GM21825 (cell line): ENCODE measurements around the gene TNRC18.

Experiments
- ATAC-seq: cut with Tn5 transposase; IDR thresholded peaks from one replicate; pipeline ENCODE4 v1.9.1; 2021; ENCODE audit warnings: mild to moderate bottlenecking, moderate library complexity; ENCODE audit not compliant: unreplicated experiment

TNRC18 gene

GRCh38 chr7:5408777-5409176 lies 14.9 kb downstream of the TNRC18 start:
- ATAC-seq = no peak

- ATAC-seq = no peak
Observed at GRCh38 chr7:5406957-5407945, 16.4 kb downstream of the TNRC18 start.

GRCh38 chr7:5404421-5404826 lies 19.2 kb downstream of the TNRC18 start:
- no peak for ATAC-seq

GRCh38 chr7:5403442-5403841 lies 20.2 kb downstream of the TNRC18 start:
- no peak for ATAC-seq

GRCh38 chr7:5397736-5398135 lies 25.9 kb downstream of the TNRC18 start:
- ATAC-seq = no peak

GRCh38 chr7:5396999-5397663 lies 26.5 kb downstream of the TNRC18 start:
- ATAC-seq = peak; percentile 83

GRCh38 chr7:5396542-5396941 lies 27.1 kb downstream of the TNRC18 start:
- peak; percentile 59 for ATAC-seq

- ATAC-seq = no peak
Observed at GRCh38 chr7:5395246-5395645, 28.4 kb downstream of the TNRC18 start.

- no peak for ATAC-seq
Observed at GRCh38 chr7:5394264-5395105, 29.1 kb downstream of the TNRC18 start.

GRCh38 chr7:5393748-5394147 lies 29.9 kb downstream of the TNRC18 start:
- no peak for ATAC-seq

GRCh38 chr7:5393328-5393727 lies 30.3 kb downstream of the TNRC18 start:
- ATAC-seq = no peak

- no peak for ATAC-seq
Observed at GRCh38 chr7:5390918-5391317, 32.7 kb downstream of the TNRC18 start.

GRCh38 chr7:5388905-5389433 lies 34.7 kb downstream of the TNRC18 start:
- ATAC-seq = no peak

GRCh38 chr7:5388273-5388901 lies 35.2 kb downstream of the TNRC18 start:
- ATAC-seq = no peak

- ATAC-seq = no peak
Observed at GRCh38 chr7:5387711-5388245, 35.9 kb downstream of the TNRC18 start.

GRCh38 chr7:5384618-5385017 lies 39.0 kb downstream of the TNRC18 start:
- no peak for ATAC-seq

- ATAC-seq = no peak
Observed at GRCh38 chr7:5383314-5384098, 40.1 kb downstream of the TNRC18 start.

GRCh38 chr7:5382281-5382892 lies 41.2 kb downstream of the TNRC18 start:
- no peak for ATAC-seq
